Thymus (tissue), 11 donors: ENCODE measurements around the gene FBXO42. TPM values are rescaled to one million over a fixed set of nuclear protein-coding genes. Genes with fewer than 3 reads are reported as not detected.

Source experiments
- DNase-seq, 9 donors: peaks; one replicate each; pipeline ENCODE4 v3.0.0-alpha.2; 2013; ENCODE audit warnings: low spot score in 9 of 9, low read depth in 6 of 9, missing footprints in 1 of 9
- H3K27ac ChIP-seq, 2 donors: one replicate each; pipeline ENCODE4 v1.5.1; 2013; ENCODE audit warnings: control low read depth in 1 of 2, low read depth in 1 of 2, low read length in 1 of 2, mild to moderate bottlenecking in 1 of 2, moderate library complexity in 1 of 2
- H3K27me3 ChIP-seq, 2 donors: one replicate each; pipeline ENCODE4 v1.5.1; 2013; ENCODE audit warnings: low read length in 1 of 2; ENCODE audit not compliant: control insufficient read depth in 2 of 2, insufficient read depth in 1 of 2
- H3K36me3 ChIP-seq, 2 donors: one replicate each; pipeline ENCODE4 v1.5.1; 2013; ENCODE audit warnings: low read length in 1 of 2, mild to moderate bottlenecking in 1 of 2, moderate library complexity in 1 of 2; ENCODE audit not compliant: control insufficient read depth in 2 of 2, insufficient read depth in 2 of 2
- H3K4me1 ChIP-seq, 2 donors: one replicate each; pipeline ENCODE4 v1.5.1; 2013; ENCODE audit warnings: low read length in 2 of 2; ENCODE audit not compliant: control insufficient read depth in 2 of 2, insufficient read depth in 2 of 2
- H3K4me3 ChIP-seq, 2 donors: one replicate each; pipeline ENCODE4 v1.5.1; 2013; ENCODE audit warnings: low read length in 2 of 2, control low read depth in 1 of 2, mild to moderate bottlenecking in 1 of 2
- H3K9me3 ChIP-seq, 2 donors: one replicate each; pipeline ENCODE4 v1.5.1; 2013; ENCODE audit warnings: low read length in 1 of 2, mild to moderate bottlenecking in 1 of 2; ENCODE audit not compliant: control insufficient read depth in 2 of 2, insufficient read depth in 1 of 2
- WGBS: extraction: QIAGEN DNeasy Blood & Tissue Kit; methylation state at CpG from one replicate; pipeline ENCODE4 v1.1.7; 2013; 5-methylcytosine and 5-hydroxymethylcytosine counted together
- polyA plus RNA-seq: library from polyadenylated mRNA; stranded (reverse); fragments of 200-250 nt; gene quantifications from one replicate; pipeline ENCODE4 v1.2.3, GENCODE V29; 2013
- total RNA-seq: library from RNA; stranded (reverse); fragments of 120-200 nt; gene quantifications from one replicate; pipeline ENCODE4 v1.2.4, GENCODE V29; 2013
- donor health status: healthy.

FBXO42 gene
- total and polyA plus RNA-seq, 2 donors = 12.4 to 20.8 TPM

DNA sequence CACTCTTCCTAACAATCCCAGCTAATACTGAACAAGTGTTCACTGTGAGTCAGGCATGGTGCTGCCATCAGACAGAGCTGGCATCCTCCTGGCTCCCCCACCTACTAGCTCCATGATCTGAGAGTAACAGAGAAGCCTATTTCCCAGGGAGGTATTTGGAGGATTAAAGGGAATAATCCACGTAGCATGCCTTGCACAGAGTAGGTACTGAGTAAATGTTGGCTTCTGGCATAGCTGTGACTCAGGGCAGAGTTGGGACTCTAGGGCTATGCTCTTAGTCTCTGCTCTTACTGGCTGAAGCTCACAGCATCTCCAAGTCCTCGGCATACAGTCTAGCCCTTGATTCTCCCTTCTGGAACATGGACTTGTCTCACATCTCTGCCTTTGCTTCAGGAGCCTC lies 148.1 kb downstream of the FBXO42 start:
- H3K4me3 ChIP-seq = no peak overlapping the region
- H3K4me1 ChIP-seq = peaks cover 10 to 20% of the 10 kb centered on the region in 2 donors
- no peak overlapping the region for H3K27ac ChIP-seq
- H3K9me3 ChIP-seq = peaks cover 0 to 4% of the 10 kb centered on the region in 2 donors
- H3K36me3 ChIP-seq = peaks cover 0 to 10% of the 10 kb centered on the region in 2 donors
- WGBS = 97% methylated on average over 2 of the region's 2 CpGs
- DNase-seq = no peak
- peaks cover 0 to 8% of the 10 kb centered on the region in 2 donors for H3K27me3 ChIP-seq

- WGBS = 50% methylated on average over 3 of the region's 3 CpGs
- peaks cover 0 to 5% of the 10 kb centered on the region in 2 donors for H3K27me3 ChIP-seq
Observed at GRCh38 chr1:16203550-16203949, 148.7 kb downstream of the FBXO42 start.

GRCh38 chr1:16202281-16203210 lies 149.7 kb downstream of the FBXO42 start:
- peaks cover 0 to 4% of the 10 kb centered on the region in 2 donors for H3K9me3 ChIP-seq
- H3K27ac ChIP-seq = no peak overlapping the region
- WGBS = 96% methylated on average over 24 of the region's 24 CpGs
- H3K36me3 ChIP-seq = peaks cover 0 to 10% of the 10 kb centered on the region in 2 donors
- no peak overlapping the region for H3K4me3 ChIP-seq
- no peak for DNase-seq
- peaks cover 0 to 3% of the 10 kb centered on the region in 2 donors for H3K27me3 ChIP-seq
- peaks cover 7 to 18% of the 10 kb centered on the region in 2 donors for H3K4me1 ChIP-seq

More at GRCh38 chr1:16203550-16203949, 148.7 kb downstream of the FBXO42 start:
- H3K36me3 ChIP-seq = peaks cover 0 to 10% of the 10 kb centered on the region in 2 donors
- H3K9me3 ChIP-seq = peaks cover 0 to 4% of the 10 kb centered on the region in 2 donors
- H3K27ac ChIP-seq = no peak overlapping the region
- H3K4me3 ChIP-seq = no peak overlapping the region
- DNase-seq = no peak
- peaks cover 10 to 20% of the 10 kb centered on the region in 2 donors for H3K4me1 ChIP-seq

DNA sequence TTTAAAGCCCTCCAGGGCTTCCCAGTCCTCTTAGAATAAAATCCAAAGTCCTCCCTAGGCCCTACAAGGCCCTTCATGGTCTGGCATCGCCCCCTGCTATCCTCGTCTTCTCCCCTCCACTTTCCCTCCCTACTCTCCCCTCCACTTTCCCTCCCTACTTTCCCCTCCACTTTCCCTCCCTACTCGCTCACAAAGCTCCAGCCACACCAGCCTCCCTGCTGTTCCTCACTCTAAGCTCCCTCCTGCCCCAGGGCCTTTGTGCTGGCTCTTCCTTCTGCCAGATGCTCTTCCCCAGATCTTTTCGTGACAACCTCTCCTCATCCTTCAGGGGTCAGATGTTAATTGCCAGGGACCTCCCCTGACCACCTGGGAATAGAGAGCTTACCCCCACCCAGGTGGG lies 152.6 kb downstream of the FBXO42 start:
- Histone ChIP-seq H3K27me3 (no peaks in the 10 kb centered on the region), H3K36me3 (peaks cover 0 to 10% of the 10 kb centered on the region in 2 donors)
- WGBS = 96% methylated on average over 4 of the region's 4 CpGs

GRCh38 chr1:16199157-16199501 lies 153.2 kb downstream of the FBXO42 start:
- H3K36me3 ChIP-seq = peaks cover 0 to 9% of the 10 kb centered on the region in 2 donors
- no peak overlapping the region for H3K4me3 ChIP-seq
- no peaks in the 10 kb centered on the region for H3K4me1 ChIP-seq
- DNase-seq = no peak
- H3K27ac ChIP-seq = no peak overlapping the region
- H3K9me3 ChIP-seq = no peaks in the 10 kb centered on the region
- H3K27me3 ChIP-seq = no peaks in the 10 kb centered on the region
- 71% methylated on average over 1 of the region's 1 CpG for WGBS

More for the DNA sequence above, 152.6 kb downstream of the FBXO42 start:
- no peaks in the 10 kb centered on the region for H3K9me3 ChIP-seq
- no peak overlapping the region for H3K27ac ChIP-seq
- H3K4me1 ChIP-seq = no peaks in the 10 kb centered on the region
- no peak for DNase-seq
- H3K4me3 ChIP-seq = no peak overlapping the region

- Histone ChIP-seq H3K36me3 (peaks cover 0 to 7% of the 10 kb centered on the region in 2 donors), H3K4me3 (no peak overlapping the region), H3K9me3 (no peaks in the 10 kb centered on the region), H3K27me3 (no peaks in the 10 kb centered on the region), H3K27ac (no peak overlapping the region), H3K4me1 (no peaks in the 10 kb centered on the region)
- 96% methylated on average over 8 of the region's 8 CpGs for WGBS
- no peak for DNase-seq
Observed at GRCh38 chr1:16198444-16199156, 153.7 kb downstream of the FBXO42 start.

- H3K9me3 ChIP-seq = peaks cover 0 to 3% of the 10 kb centered on the region in 2 donors
- peaks cover 0 to 4% of the 10 kb centered on the region in 2 donors for H3K36me3 ChIP-seq
- H3K4me1 ChIP-seq = no peaks in the 10 kb centered on the region
- peaks cover 0 to 4% of the 10 kb centered on the region in 2 donors for H3K27me3 ChIP-seq
- no peak overlapping the region for H3K27ac ChIP-seq
- DNase-seq = no peak
- 64% methylated on average over 3 of the region's 3 CpGs for WGBS
- H3K4me3 ChIP-seq = no peak overlapping the region
Observed at GRCh38 chr1:16196874-16197273, 155.4 kb downstream of the FBXO42 start.
